WTC11 (cell line): Measurements from ENCODE around the gene MAMDC2. TPM values are rescaled to one million over a fixed set of nuclear protein-coding genes. Genes with fewer than 3 reads are reported as not detected.

ENCODE experiments used
- ATAC-seq: fragments of 200-7000 bp; cut with Tn5 transposase; 2 replicates; pipeline ENCODE4 v1.10.0; 2021; ENCODE audit warnings: mild to moderate bottlenecking, moderate library complexity
- CTCF ChIA-PET: fragments of 300-600 bp; sonication (Branson Sonifier 250); formaldehyde crosslinking; loops from one replicate; lab custom pipeline; 2021; ENCODE audit warnings: antibody characterized with exemption; lab: Charles Lee
- POLR2A ChIA-PET: fragments of 350-600 bp; sonication (Branson Sonifier 250); formaldehyde crosslinking; loops from one replicate; lab custom pipeline; 2021; ENCODE audit warnings: antibody characterized with exemption; lab: Charles Lee
- DNase-seq: peaks from one replicate; pipeline ENCODE4 v3.0.0; 2021; ENCODE audit warnings: low spot score
- H3K27ac Mint-ChIP-seq: 2 replicates; pipeline ENCODE4 v1.8.0; 2021; ENCODE audit warnings: mixed read lengths
- H3K27me3 Mint-ChIP-seq: 2 replicates; pipeline ENCODE4 v1.8.0; 2021; ENCODE audit warnings: low read depth, mild to moderate bottlenecking, moderate library complexity, mixed read lengths
- H3K36me3 Mint-ChIP-seq: 2 replicates; pipeline ENCODE4 v1.8.0; 2021; ENCODE audit warnings: mixed read lengths
- H3K4me1 Mint-ChIP-seq: 2 replicates; pipeline ENCODE4 v1.8.0; 2022; ENCODE audit warnings: mixed read lengths
- H3K4me3 Mint-ChIP-seq: 2 replicates; pipeline ENCODE4 v1.8.0; 2021; ENCODE audit warnings: mild to moderate bottlenecking, moderate library complexity, mixed read lengths
- H3K9me3 Mint-ChIP-seq: 2 replicates; pipeline ENCODE4 v1.8.0; 2021; ENCODE audit warnings: mixed read lengths
- AR ChIP-seq: fragments of 250-450 bp; sonication (Bioruptor Pico); IDR thresholded peaks from 2 replicates; pipeline ENCODE4 v1.9.0; 2021; ENCODE audit warnings: mild to moderate bottlenecking
- ATF6 ChIP-seq: sonication (generic); formaldehyde crosslinking; IDR thresholded peaks from 2 replicates; pipeline ENCODE4 v1.8.1; 2023; ENCODE audit warnings: mild to moderate bottlenecking, missing genetic modification reagents
- CDX4 ChIP-seq: fragments of 250-450 bp; sonication (Bioruptor Pico); IDR thresholded peaks from 2 replicates; pipeline ENCODE4 v1.9.0; 2021; ENCODE audit warnings: moderate library complexity, mild to moderate bottlenecking, inconsistent platforms, borderline replicate concordance
- CREB1 ChIP-seq: sonication (generic); formaldehyde crosslinking; IDR thresholded peaks from 2 replicates; pipeline ENCODE4 v1.8.0; 2023; ENCODE audit warnings: mild to moderate bottlenecking, missing genetic modification reagents
- E2F1 ChIP-seq: sonication (generic); formaldehyde crosslinking; IDR thresholded peaks from 2 replicates; pipeline ENCODE4 v1.8.0; 2022; ENCODE audit warnings: mild to moderate bottlenecking, missing genetic modification reagents
- E2F5 ChIP-seq: sonication (generic); formaldehyde crosslinking; IDR thresholded peaks from 2 replicates; pipeline ENCODE4 v1.8.1; 2022; ENCODE audit warnings: mild to moderate bottlenecking, moderate library complexity, missing genetic modification reagents
- FOXJ3 ChIP-seq: sonication (generic); formaldehyde crosslinking; IDR thresholded peaks from 2 replicates; pipeline ENCODE4 v1.9.0; 2021; ENCODE audit warnings: missing genetic modification reagents, mild to moderate bottlenecking, borderline replicate concordance
- NFYB ChIP-seq: sonication (generic); formaldehyde crosslinking; conservative IDR thresholded peaks from 2 replicates; pipeline ENCODE4 v1.8.0; 2022; ENCODE audit warnings: low read depth, missing genetic modification reagents
- NR2C2 ChIP-seq: sonication (generic); formaldehyde crosslinking; IDR thresholded peaks from 2 replicates; pipeline ENCODE4 v1.8.0; 2022; ENCODE audit warnings: mild to moderate bottlenecking, missing genetic modification reagents
- PRRX2 ChIP-seq: fragments of 250-450 bp; sonication (Bioruptor Pico); IDR thresholded peaks from 2 replicates; pipeline ENCODE4 v1.8.0; 2021; ENCODE audit warnings: mild to moderate bottlenecking
- SP1 ChIP-seq: sonication (generic); formaldehyde crosslinking; conservative IDR thresholded peaks from 2 replicates; pipeline ENCODE4 v1.8.1; 2022; ENCODE audit warnings: missing genetic modification reagents
- TCF7 ChIP-seq: sonication (generic); formaldehyde crosslinking; IDR thresholded peaks from 2 replicates; pipeline ENCODE4 v1.8.0; 2022; ENCODE audit warnings: mild to moderate bottlenecking, low read depth, missing genetic modification reagents, moderate library complexity
- USF1 ChIP-seq: sonication (generic); formaldehyde crosslinking; IDR thresholded peaks from 2 replicates; pipeline ENCODE4 v1.8.0; 2022; ENCODE audit warnings: mild to moderate bottlenecking, missing genetic modification reagents
- USF2 ChIP-seq: sonication (generic); formaldehyde crosslinking; IDR thresholded peaks from 2 replicates; pipeline ENCODE4 v1.8.1; 2023; ENCODE audit warnings: mild to moderate bottlenecking, missing genetic modification reagents, moderate library complexity
- ZBTB43 ChIP-seq: sonication (generic); formaldehyde crosslinking; IDR thresholded peaks from 2 replicates; pipeline ENCODE4 v1.8.1; 2023; ENCODE audit warnings: mild to moderate bottlenecking, missing genetic modification reagents
- ZNF416 ChIP-seq: fragments of 250-450 bp; sonication (Bioruptor Pico); IDR thresholded peaks from 2 replicates; pipeline ENCODE4 v1.9.0; 2021; ENCODE audit warnings: mild to moderate bottlenecking, inconsistent platforms
- total RNA-seq: library from RNA; stranded (reverse); gene quantifications from 3 replicates; pipeline ENCODE4 v1.2.3, GENCODE V29; 2021

MAMDC2 gene
- total RNA-seq, 1 experiment from 2014 or later = 6.0 TPM

GRCh38 chr9:70257502-70257901 is 213.9 kb downstream of the MAMDC2 start (continued):
- TF ChIP-seq USF2 (CRISPR knock-in tag) = no peak

GRCh38 chr9:70257991-70258691 is 214.5 kb downstream of the MAMDC2 start:
- peak; percentile 28; the same call in 1 of the 2 replicates for TF ChIP-seq USF1 (CRISPR knock-in tag)
- no peak for TF ChIP-seq ZBTB43 (CRISPR knock-in tag)
- TF ChIP-seq AR = no peak
- no peak for TF ChIP-seq E2F5 (CRISPR knock-in tag)
- 0 out of 2 replicates have a peak, but pooled peaks have one; percentile 23 for TF ChIP-seq E2F1 (CRISPR knock-in tag)
- H3K9me3 Mint-ChIP-seq = no peaks in the 10 kb centered on the region
- peak overlapping the region; percentile 91 for H3K4me3 Mint-ChIP-seq
- ATAC-seq = peak; percentile 60
- H3K27me3 Mint-ChIP-seq = peaks cover 5% of the 10 kb centered on the region; the same call in 1 of the 2 replicates
- CTCF ChIA-PET = interaction anchor here (0.6 to 1.7 kb wide), 5 partner anchors 28 to 344 kb away, joined by 3 to 5 read pairs (median 4); no protein-coding TSS in a partner anchor
- POLR2A ChIA-PET = no interaction called here
- peak overlapping the region; percentile 97 for H3K27ac Mint-ChIP-seq
- peaks cover 22% of the 10 kb centered on the region for H3K36me3 Mint-ChIP-seq
- DNase-seq = peak; percentile 36
- peaks cover 46% of the 10 kb centered on the region for H3K4me1 Mint-ChIP-seq

GRCh38 chr9:70258692-70259511 is 215.3 kb downstream of the MAMDC2 start, which contains the start of gene SMC5:
TSS of gene SMC5 (plus strand) at chr9:70258978. CDS start at chr9:70259079, 101 bp downstream.
- CTCF ChIA-PET = interaction anchor here (1.5 kb wide), 1 partner anchor 29 kb away, joined by 5 read pairs; no protein-coding TSS in a partner anchor
- POLR2A ChIA-PET = no interaction called here
- peaks cover 5% of the 10 kb centered on the region; the same call in 1 of the 2 replicates for H3K27me3 Mint-ChIP-seq
- DNase-seq (peak; percentile 85), ATAC-seq (peak; percentile 89)
- H3K9me3 Mint-ChIP-seq = no peaks in the 10 kb centered on the region
- H3K4me3 Mint-ChIP-seq = peak within 1 kb of the TSS; percentile 91
- peak within 1 kb of the TSS; percentile 97 for H3K27ac Mint-ChIP-seq
- H3K4me1 Mint-ChIP-seq = peaks cover 46% of the 10 kb centered on the region
- H3K36me3 Mint-ChIP-seq = peaks cover 22% of the 10 kb centered on the region
- TF ChIP-seq SP1 (CRISPR knock-in tag) (peak; percentile 90), NR2C2 (CRISPR knock-in tag) (no peak), TCF7 (CRISPR knock-in tag) (no peak), FOXJ3 (CRISPR knock-in tag) (no peak), NFYB (no peak; the same call in 1 of the 2 replicates), PRRX2 (CRISPR knock-in tag) (no peak), CREB1 (CRISPR knock-in tag) (no peak), CDX4 (CRISPR knock-in tag) (no peak), ZBTB43 (CRISPR knock-in tag) (no peak), ATF6 (CRISPR knock-in tag) (no peak), ZNF416 (CRISPR knock-in tag) (0 out of 2 replicates have a peak, but pooled peaks have one; percentile 36)
